ENCODE data around the gene FURIN.
"Not testable (repeated sequence)": the region's sequence is repeated elsewhere in the genome, so short reads cannot be mapped to it uniquely, and the experiment has no call there.

Gene FURIN

DNA sequence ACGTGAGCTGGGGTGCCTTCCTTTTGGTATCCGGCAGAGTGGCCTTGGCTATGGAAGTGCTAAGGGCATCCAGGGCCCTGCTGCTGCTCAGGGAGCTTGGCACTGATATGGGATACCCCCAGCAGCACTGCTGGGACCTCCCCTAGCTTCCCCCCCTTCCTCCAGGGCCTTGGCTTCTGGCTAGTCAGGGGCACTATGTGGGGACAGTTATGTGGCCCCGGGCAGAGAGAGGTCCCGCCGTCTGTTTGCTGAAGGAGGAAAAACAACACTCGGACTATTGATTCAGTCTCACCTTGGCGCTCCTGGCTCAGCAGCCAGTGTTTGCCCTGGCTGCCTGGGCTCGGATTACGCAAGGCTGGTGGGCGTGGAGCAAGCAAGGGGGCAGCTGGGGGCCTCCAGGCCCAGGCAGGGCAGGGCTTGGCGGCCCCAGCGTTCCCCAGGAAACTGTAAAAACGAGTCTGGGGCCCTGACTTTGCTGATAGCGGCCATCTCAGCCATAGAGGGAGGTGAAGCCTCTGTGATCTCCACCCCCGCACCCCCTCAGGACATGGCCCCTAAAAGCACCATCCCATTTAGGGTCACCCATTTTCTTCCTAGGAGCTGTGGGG is 5.7 kb downstream of the FURIN start:
- ChIA-PET POLR2A (interaction anchor here (1.1 to 1.9 kb wide), 3 partner anchors 14 to 157 kb away, joined by 3 to 10 read pairs (median 4); partner anchors contain the start of gene BLM), CTCF (interaction anchor here (0.5 to 2.1 kb wide), 4 partner anchors 11 to 113 kb away, joined by 3 to 17 read pairs (median 4); partner anchors contain the start of gene UNC45A)
- DNase-seq (ENCODE audit: extremely low spot score): no peak
- no peak for TF ChIP-seq SUZ12 (IDR thresholded peaks at IDR 0.05)
- TF ChIP-seq HDGF (IDR thresholded peaks at IDR 0.05; ENCODE audit: borderline replicate concordance): no peak
- TF ChIP-seq FOXA1 (IDR thresholded peaks at IDR 0.05): no peak

DNA sequence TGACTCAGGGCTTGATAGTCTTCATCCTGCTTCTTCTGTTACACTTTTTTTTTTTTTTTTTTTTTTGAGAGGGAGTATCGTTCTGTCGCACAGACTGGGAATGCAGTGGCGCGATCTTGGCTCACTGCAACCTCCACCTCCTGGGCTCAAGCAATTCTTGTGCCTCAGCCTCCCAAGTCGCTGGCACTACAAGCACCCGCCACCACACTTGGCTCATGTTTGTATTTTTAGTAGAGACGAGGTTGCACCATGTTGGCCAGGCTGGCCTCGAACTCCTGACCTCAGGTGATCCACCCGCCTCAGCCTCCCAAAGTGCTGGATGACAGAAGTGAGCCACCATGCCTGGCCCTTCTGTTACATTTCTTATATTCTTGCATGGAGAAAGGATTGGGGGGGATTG is 6.6 kb downstream of the FURIN start:
- POLR2A ChIA-PET; DNase-seq (ENCODE audit: extremely low spot score): not testable (repeated sequence)
- CTCF ChIA-PET: interaction anchor here (0.5 to 0.6 kb wide), 2 partner anchors 44 to 114 kb away, joined by 3 to 6 read pairs; no protein-coding TSS in a partner anchor

DNA sequence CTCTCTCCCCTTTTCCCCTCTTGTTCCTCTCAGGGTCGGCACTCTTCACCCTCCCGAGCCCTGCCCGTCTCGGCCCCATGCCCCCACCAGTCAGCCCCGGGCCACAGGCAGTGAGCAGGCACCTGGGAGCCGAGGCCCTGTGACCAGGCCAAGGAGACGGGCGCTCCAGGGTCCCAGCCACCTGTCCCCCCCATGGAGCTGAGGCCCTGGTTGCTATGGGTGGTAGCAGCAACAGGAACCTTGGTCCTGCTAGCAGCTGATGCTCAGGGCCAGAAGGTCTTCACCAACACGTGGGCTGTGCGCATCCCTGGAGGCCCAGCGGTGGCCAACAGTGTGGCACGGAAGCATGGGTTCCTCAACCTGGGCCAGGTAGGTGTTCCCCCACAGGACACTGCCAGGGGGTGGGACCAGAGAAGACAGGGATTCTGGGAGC is 7.2 kb downstream of the FURIN start:
- no peak for TF ChIP-seq ELF4 (IDR thresholded peaks at IDR 0.05)
- no peak for TF ChIP-seq ZNF384 (IDR thresholded peaks at IDR 0.05)
- no peak for TF ChIP-seq SP1 (IDR thresholded peaks at IDR 0.05)
- TF ChIP-seq L3MBTL2 (conservative IDR thresholded peaks at IDR 0.05): no peak
- no peak for TF ChIP-seq TARDBP (IDR thresholded peaks at IDR 0.05)
- no peak for TF ChIP-seq HDGF (IDR thresholded peaks at IDR 0.05; ENCODE audit: borderline replicate concordance)
- no peak for TF ChIP-seq BHLHE40 (IDR thresholded peaks at IDR 0.05; ENCODE audit: borderline replicate concordance)
- TF ChIP-seq NFRKB (IDR thresholded peaks at IDR 0.05): no peak
- no peak for TF ChIP-seq ARNT (IDR thresholded peaks at IDR 0.05)
- no peak for TF ChIP-seq PKNOX1 (IDR thresholded peaks at IDR 0.05)
- no peak for TF ChIP-seq FOXK2 (IDR thresholded peaks at IDR 0.05)
- TF ChIP-seq LEF1 (IDR thresholded peaks at IDR 0.05; ENCODE audit: borderline replicate concordance): no peak
- TF ChIP-seq FOXA1 (IDR thresholded peaks at IDR 0.05): no peak
- no peak for TF ChIP-seq CTBP1 (IDR thresholded peaks at IDR 0.05; ENCODE audit: borderline replicate concordance)
- TF ChIP-seq SUZ12 (IDR thresholded peaks at IDR 0.05): no peak
- no peak for TF ChIP-seq FOXM1 (IDR thresholded peaks at IDR 0.05; ENCODE audit: borderline replicate concordance)

GRCh38 chr15:90876046-90876445 is 7.7 kb downstream of the FURIN start:
- DNase-seq (ENCODE audit: extremely low spot score): no peak
- ChIA-PET POLR2A (no interaction called here), CTCF (no interaction called here)
- TF ChIP-seq ELF4 (IDR thresholded peaks at IDR 0.05): no peak
- no peak for TF ChIP-seq FOXK2 (IDR thresholded peaks at IDR 0.05)
- no peak for TF ChIP-seq LEF1 (IDR thresholded peaks at IDR 0.05; ENCODE audit: borderline replicate concordance)
- TF ChIP-seq PKNOX1 (IDR thresholded peaks at IDR 0.05): no peak
- no peak for TF ChIP-seq SUZ12 (IDR thresholded peaks at IDR 0.05)
- no peak for TF ChIP-seq SP1 (IDR thresholded peaks at IDR 0.05)
- no peak for TF ChIP-seq BHLHE40 (IDR thresholded peaks at IDR 0.05; ENCODE audit: borderline replicate concordance)
- TF ChIP-seq ZNF384 (IDR thresholded peaks at IDR 0.05): no peak
- TF ChIP-seq CTBP1 (IDR thresholded peaks at IDR 0.05; ENCODE audit: borderline replicate concordance): no peak
- no peak for TF ChIP-seq FOXM1 (IDR thresholded peaks at IDR 0.05; ENCODE audit: borderline replicate concordance)
- TF ChIP-seq FOXA1 (IDR thresholded peaks at IDR 0.05): no peak
- no peak for TF ChIP-seq L3MBTL2 (conservative IDR thresholded peaks at IDR 0.05)
- TF ChIP-seq HDGF (IDR thresholded peaks at IDR 0.05; ENCODE audit: borderline replicate concordance): no peak
- no peak for TF ChIP-seq ARNT (IDR thresholded peaks at IDR 0.05)
- no peak for TF ChIP-seq TARDBP (IDR thresholded peaks at IDR 0.05)
- TF ChIP-seq NFRKB (IDR thresholded peaks at IDR 0.05): no peak

More for the DNA sequence above, 7.2 kb downstream of the FURIN start:
- ChIA-PET POLR2A (no interaction called here), CTCF (no interaction called here)
- DNase-seq (ENCODE audit: extremely low spot score): no peak

DNA sequence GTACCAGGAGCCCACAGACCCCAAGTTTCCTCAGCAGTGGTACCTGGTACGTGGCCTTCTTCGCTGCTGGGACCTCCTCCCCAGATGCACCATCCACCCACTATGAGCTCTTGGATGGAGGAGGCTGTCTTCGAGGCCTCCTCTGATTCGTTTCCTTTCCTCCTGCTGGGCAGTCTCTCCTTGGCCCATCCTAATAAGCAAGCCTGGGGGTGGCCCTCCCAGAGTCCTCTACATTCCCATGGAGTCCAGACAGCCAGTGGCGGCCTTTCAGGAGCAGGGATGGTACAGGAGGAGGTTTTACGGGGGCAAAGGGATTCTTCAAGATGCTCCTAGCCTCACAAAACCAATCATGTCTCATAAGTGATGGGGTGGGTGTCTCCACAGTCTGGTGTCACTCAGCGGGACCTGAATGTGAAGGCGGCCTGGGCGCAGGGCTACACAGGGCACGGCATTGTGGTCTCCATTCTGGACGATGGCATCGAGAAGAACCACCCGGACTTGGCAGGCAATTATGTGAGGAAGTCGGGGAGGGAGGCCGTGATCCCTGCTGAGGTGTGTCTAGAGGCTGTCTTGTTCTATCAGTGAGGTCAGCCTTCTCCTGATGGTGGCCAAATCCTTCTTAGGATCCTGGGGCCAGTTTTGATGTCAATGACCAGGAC is 8.3 kb downstream of the FURIN start:
- TF ChIP-seq ARNT (IDR thresholded peaks at IDR 0.05) (no peak), TARDBP (IDR thresholded peaks at IDR 0.05) (no peak), SP1 (IDR thresholded peaks at IDR 0.05) (no peak), HDGF (IDR thresholded peaks at IDR 0.05; ENCODE audit: borderline replicate concordance) (no peak), L3MBTL2 (conservative IDR thresholded peaks at IDR 0.05) (no peak), BHLHE40 (IDR thresholded peaks at IDR 0.05; ENCODE audit: borderline replicate concordance) (no peak), LEF1 (IDR thresholded peaks at IDR 0.05; ENCODE audit: borderline replicate concordance) (no peak), CTBP1 (IDR thresholded peaks at IDR 0.05; ENCODE audit: borderline replicate concordance) (no peak), FOXM1 (IDR thresholded peaks at IDR 0.05; ENCODE audit: borderline replicate concordance) (no peak), PKNOX1 (IDR thresholded peaks at IDR 0.05) (no peak), ZNF384 (IDR thresholded peaks at IDR 0.05) (no peak), SUZ12 (IDR thresholded peaks at IDR 0.05) (no peak)
- ChIA-PET CTCF (no interaction called here), POLR2A (no interaction called here)
- no peak for DNase-seq (ENCODE audit: extremely low spot score)

GRCh38 chr15:90877315-90877714 is 8.9 kb downstream of the FURIN start:
- POLR2A ChIA-PET: no interaction called here
- CTCF ChIA-PET: no interaction called here
- DNase-seq (ENCODE audit: extremely low spot score): no peak
- TF ChIP-seq ARNT (IDR thresholded peaks at IDR 0.05) (no peak), SP1 (IDR thresholded peaks at IDR 0.05) (no peak), HDGF (IDR thresholded peaks at IDR 0.05; ENCODE audit: borderline replicate concordance) (no peak), L3MBTL2 (conservative IDR thresholded peaks at IDR 0.05) (no peak), CTBP1 (IDR thresholded peaks at IDR 0.05; ENCODE audit: borderline replicate concordance) (no peak), ELF4 (IDR thresholded peaks at IDR 0.05) (no peak), FOXK2 (IDR thresholded peaks at IDR 0.05) (no peak), LEF1 (IDR thresholded peaks at IDR 0.05; ENCODE audit: borderline replicate concordance) (no peak), SUZ12 (IDR thresholded peaks at IDR 0.05) (no peak), ZNF384 (IDR thresholded peaks at IDR 0.05) (no peak)
